SK-N-DZ (cell line): ENCODE results near the gene RCVRN.

ENCODE experiments used
- DNase-seq: peaks from one replicate; pipeline ENCODE4 v3.0.0-alpha.2; 2015; ENCODE audit warnings: low spot score

RCVRN gene

GRCh38 chr17:9855036-9855435 is 50.0 kb downstream of the RCVRN start:
- no peak for DNase-seq

- no peak for DNase-seq
These were observed 50.8 kb downstream of the RCVRN start for GRCh38 chr17:9854255-9854654.

- DNase-seq = no peak
These were observed 54.9 kb downstream of the RCVRN start for GRCh38 chr17:9850151-9850550.
